HL-60 (cell line): ENCODE data around the gene MAN2A2.
A peak's percentile ranks its signal among the peaks of the same experiment; 100 is the strongest.

Source experiments
- CTCF ChIP-seq: IDR thresholded peaks from one replicate; pipeline ENCODE4 v1.5.1; 2011; ENCODE audit warnings: low read length, control low read depth, inconsistent platforms; ENCODE audit not compliant: insufficient read depth
- POLR2AphosphoS5 ChIP-seq: IDR thresholded peaks from 2 replicates; pipeline ENCODE4 v1.6.1; 2012; ENCODE audit warnings: low read depth
- SPI1 ChIP-seq: IDR thresholded peaks from 2 replicates; pipeline ENCODE4 v1.6.1; 2012; ENCODE audit warnings: low read depth, mild to moderate bottlenecking, borderline replicate concordance

- TF ChIP-seq CTCF (peak; percentile 98), SPI1 (no peak; the same call in 1 of the 2 replicates), POLR2AphosphoS5 (no peak)
Observed at GRCh38 chr15:90934256-90934948, 31.3 kb downstream of the MAN2A2 start.
